SK-N-SH treated with all-trans-retinoic acid at 6 μM for 48 hours (cell line): ENCODE results near the gene PLCB2.

Experiments
- GLIS3 ChIP-seq: fragments of 250-450 bp; sonication (Bioruptor Pico); IDR thresholded peaks from 2 replicates; pipeline ENCODE4 v1.5.0; 2020; ENCODE audit warnings: mild to moderate bottlenecking, moderate library complexity
- RARB ChIP-seq: fragments of 250-450 bp; sonication (Bioruptor Pico); IDR thresholded peaks from 2 replicates; pipeline ENCODE4 v1.8.0; 2021; ENCODE audit warnings: mild to moderate bottlenecking, moderate library complexity
- SNAI2 ChIP-seq: fragments of 250-450 bp; sonication (Bioruptor Pico); IDR thresholded peaks from 2 replicates; pipeline ENCODE4 v1.5.0; 2020; ENCODE audit warnings: mild to moderate bottlenecking, moderate library complexity
- TCF4 ChIP-seq: fragments of 250-450 bp; sonication (Bioruptor Pico); IDR thresholded peaks from 2 replicates; pipeline ENCODE4 v1.8.0; 2021; ENCODE audit warnings: mild to moderate bottlenecking, moderate library complexity, borderline replicate concordance
- TF ChIP-seq, protein P1 (sequence below): fragments of 250-450 bp; sonication (Bioruptor Pico); IDR thresholded peaks from 2 replicates; pipeline ENCODE4 v1.8.0; 2020; ENCODE audit warnings: mild to moderate bottlenecking, moderate library complexity, borderline replicate concordance

DNA sequence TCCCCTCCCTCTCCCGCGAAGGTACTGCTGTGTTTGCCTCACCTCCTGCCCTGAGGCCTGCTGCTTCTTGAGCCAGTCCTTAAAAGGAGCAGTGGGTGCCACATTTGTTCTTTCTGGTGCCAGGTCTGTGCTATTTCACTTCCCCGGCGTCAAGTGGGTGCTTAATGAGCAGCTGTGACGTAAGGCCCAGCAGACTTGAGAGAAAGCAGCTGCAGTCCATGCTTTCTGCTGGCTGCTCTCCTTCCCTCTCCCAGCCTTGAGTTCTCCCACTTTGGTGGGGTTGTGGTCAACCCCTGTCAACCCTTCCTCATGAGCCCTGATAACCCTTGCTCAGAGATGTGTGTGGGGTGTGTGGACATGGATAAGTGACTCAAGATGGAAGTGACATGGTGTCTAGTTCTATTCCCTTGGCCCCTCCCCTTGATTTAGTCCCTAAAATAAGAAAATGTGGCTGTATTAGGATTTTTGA is 22.7 kb upstream of the PLCB2 start:
- TF ChIP-seq TCF4 (CRISPR knock-in tag): no peak
- TF ChIP-seq SNAI2: no peak
- TF ChIP-seq GLIS3 (CRISPR knock-in tag): no peak
- TF ChIP-seq, protein P1, sequence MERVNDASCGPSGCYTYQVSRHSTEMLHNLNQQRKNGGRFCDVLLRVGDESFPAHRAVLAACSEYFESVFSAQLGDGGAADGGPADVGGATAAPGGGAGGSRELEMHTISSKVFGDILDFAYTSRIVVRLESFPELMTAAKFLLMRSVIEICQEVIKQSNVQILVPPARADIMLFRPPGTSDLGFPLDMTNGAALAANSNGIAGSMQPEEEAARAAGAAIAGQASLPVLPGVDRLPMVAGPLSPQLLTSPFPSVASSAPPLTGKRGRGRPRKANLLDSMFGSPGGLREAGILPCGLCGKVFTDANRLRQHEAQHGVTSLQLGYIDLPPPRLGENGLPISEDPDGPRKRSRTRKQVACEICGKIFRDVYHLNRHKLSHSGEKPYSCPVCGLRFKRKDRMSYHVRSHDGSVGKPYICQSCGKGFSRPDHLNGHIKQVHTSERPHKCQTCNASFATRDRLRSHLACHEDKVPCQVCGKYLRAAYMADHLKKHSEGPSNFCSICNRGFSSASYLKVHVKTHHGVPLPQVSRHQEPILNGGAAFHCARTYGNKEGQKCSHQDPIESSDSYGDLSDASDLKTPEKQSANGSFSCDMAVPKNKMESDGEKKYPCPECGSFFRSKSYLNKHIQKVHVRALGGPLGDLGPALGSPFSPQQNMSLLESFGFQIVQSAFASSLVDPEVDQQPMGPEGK (CRISPR knock-in tag): no peak
- TF ChIP-seq RARB (CRISPR knock-in tag): no peak
